Activated T-cell treated with anti-CD3 and anti-CD28 coated beads, Interleukin-2, amount 50 U/mL, for 1 hour (primary cell): ENCODE measurements around the gene WBP2.
"Not testable (repeated sequence)": the region's sequence is repeated elsewhere in the genome, so short reads cannot be mapped to it uniquely, and the experiment has no call there.

ENCODE experiments used
- DNase-seq: peaks from one replicate; pipeline ENCODE4 v3.0.0-alpha.2; 2020

WBP2 gene

GRCh38 chr17:75865404-75866188 lies 10.5 kb upstream of the WBP2 start:
- not testable (repeated sequence) for DNase-seq

DNA sequence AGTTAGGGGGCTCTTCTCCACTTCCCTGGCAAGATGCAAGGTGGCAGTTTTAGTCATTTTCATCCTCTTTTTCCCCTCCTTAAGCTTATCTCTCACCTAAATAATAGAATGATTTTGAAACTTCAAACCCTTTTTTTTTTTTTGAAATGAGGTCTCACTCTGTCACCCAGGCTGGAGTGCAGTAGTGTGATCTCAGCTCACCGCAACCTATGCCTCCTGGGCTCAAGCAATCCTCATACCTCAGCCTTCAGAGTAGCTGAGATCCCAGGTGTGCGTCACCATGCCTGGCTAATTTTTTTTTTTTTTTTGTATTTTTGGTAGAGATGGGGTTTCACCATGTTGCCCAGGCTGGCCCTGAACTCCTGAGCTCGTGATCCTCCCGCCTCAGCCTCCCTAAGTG lies 9.8 kb upstream of the WBP2 start:
- not testable (repeated sequence) for DNase-seq

DNA sequence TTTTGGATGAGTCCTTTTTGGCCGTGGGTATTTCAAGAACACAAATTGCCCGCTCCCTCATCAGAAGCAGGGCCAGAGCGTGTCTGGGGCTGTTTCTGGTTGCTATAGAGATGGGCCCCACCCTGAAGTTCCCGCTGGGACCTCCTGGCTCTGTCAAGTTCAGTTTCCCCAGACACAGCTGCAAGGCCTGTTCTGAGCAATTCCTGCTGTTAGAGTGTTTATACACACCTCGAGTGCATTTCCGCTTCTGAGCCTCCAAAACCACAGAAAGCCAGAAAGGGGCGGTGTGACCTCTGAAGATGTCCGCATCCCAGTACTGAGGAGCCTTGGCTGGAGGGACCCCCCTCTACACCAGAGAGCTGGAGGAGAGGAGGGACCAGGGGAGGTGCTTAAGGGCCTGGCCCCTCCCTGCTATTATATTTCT lies 9.3 kb upstream of the WBP2 start:
- peak; percentile 36 for DNase-seq

DNA sequence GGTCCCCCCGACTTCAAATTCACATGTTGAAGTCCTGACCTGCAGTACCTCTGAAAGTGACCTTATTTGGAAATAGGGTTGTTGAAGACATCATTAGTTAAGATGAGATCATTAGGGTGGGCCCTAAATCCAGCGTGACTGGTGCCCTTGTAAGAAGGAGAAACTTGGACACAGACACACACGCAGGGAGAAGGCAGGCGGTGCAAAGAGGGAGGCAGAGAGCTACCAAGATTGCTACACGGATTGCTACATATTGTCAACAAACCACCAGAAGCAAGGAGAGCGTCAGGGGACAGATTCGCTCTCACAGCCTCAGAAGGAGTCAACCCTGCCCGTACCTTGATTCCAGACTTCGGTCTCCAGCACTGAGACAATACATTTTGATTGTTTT lies 6.8 kb upstream of the WBP2 start:
- no peak for DNase-seq

DNA sequence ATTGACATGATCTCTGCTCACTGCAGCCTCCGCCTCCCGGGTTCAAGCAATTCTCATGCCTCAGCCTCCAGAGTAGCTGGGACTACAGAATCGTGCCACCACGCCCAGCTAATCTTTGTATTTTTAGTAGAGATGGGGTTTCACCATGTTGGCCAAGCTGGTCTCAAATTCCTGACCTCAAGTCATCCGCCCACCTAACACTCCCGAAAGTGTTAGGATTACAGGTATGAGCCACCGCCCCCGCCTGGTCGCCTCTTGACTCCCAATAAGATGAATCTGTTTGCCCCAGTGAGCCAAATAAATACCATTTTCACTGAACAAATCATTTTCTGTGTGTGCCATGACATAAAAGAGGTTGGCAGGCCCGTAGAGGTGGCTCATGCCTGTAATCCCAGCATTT lies 4.2 kb upstream of the WBP2 start:
- not testable (repeated sequence) for DNase-seq

DNA sequence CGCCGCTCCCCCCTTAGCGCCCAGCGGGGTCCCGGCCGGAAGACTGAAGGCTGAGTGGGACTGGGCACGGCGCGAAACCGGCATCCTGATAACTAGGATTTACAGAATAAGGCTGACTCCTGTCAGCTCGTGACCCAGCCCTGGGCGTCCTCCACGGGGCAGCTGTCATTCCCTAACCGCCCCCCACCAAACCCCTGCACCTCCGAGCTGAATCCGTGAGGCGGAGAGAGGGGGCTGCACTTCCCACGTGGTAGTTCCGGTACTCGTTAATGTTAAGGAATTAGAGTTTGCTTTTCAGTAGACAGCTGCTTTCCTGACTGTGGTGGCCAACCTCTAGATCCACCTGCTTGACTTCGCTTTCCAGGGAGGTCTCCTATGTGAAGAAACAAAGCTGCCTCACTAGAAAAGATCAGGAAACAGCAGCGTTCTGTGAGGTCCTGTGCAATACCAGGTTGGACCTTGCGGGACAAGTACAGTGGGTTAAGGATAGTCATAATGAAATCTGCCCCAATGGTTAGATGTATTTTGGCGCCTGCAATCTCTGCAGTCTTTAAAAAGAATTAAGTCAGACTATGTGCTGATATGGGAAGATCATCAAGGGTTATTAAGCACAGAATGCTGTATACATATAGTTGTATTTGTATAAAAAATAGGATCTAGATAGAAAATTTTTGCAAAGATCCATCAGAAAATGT lies 1.1 kb upstream of the WBP2 start:
- DNase-seq = no peak

DNA sequence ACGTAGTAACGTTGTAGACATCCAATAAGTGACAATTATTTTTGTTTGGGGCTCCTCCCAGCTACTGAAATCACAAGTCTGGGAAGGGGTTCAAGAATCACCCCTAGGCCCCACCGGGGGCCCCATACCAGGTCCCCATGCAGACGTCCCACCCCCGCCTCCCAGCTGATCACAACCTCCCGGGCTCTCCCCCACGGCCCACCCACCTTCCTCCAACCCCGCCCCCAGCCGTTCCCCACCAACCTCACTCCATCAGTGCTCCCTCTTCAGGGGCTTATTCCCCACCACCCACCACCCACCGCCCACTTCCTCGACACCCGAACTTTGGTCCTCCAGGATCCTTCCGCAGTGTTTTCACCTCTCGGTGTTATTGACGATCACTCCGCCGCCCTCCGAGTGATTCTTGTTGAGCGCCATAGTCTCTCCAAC lies 240 bp downstream of the WBP2 start:
- DNase-seq = no peak

DNA sequence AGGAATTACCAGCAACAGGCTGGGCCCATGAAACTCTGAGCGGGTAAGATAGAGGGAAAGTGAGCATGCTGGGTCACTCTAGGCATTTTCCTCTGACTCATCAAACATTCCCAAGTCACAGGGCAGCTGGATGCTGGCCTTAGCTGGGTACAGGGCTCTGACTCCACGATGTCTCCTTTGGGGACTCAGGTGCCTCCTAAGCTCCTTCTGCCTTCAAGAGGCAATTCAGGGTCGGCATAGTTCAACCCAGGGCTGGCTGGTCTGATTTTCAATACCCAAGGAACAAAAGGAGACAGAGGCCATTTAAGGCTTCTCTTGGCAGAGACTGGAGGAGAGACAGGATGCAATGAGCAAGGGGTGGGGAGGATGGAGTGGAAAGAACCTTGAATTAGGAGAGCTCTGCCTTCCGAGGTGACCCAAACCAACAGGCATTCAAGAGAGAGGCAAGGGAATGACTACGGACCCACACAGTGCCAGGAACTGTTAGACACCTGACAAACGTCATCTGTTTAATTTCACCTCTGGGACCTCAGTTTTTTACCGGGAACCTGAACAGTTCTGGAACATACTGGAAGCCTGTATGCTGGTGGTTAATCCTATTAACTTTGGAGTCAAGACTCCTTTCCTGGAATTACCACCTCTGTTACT lies 910 bp downstream of the WBP2 start:
- no peak for DNase-seq

DNA sequence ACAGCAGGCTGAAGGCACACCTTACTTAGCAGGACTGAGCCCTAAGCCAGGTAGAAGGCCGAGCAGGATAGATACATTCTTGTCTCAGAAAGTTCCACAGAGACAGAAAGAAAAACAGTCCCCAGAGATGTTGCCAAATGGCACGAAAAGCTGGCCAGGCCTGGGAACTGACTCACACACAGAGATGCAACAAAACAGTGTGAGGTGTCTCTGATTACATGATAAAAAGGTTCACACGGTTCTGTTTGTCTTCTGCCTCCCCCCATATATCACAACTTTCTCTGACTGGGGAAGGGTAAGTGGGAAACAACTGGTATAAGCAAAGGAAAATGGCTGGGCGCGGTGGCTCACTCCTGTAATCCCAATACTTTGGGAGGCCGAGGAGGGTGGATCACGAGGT lies 1.7 kb downstream of the WBP2 start:
- DNase-seq = no peak

- not testable (repeated sequence) for DNase-seq
Observed at GRCh38 chr17:75851693-75851991, 3.5 kb downstream of the WBP2 start.

- DNase-seq = no peak
Observed at GRCh38 chr17:75850928-75851692, 4.0 kb downstream of the WBP2 start.

DNA sequence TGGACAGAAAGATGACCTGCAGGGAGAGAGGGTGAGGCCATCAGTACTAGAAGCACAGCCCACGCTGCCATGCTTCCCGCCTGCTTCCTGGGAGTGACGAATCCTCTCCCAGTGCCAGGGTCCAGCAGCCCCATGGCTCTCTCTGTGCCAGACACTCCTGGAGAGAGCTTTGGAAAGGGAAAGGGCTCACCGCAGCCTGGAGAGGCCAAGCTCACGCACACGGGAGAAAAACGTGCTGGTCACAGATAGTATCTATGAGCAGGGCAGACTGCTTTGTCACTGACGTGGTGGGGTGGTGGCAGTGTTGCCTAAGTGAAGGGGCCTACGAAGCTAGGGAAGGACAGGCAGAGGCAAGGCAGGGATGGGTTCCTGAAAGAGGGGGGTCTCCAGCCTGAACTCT lies 5.4 kb downstream of the WBP2 start:
- no peak for DNase-seq

GRCh38 chr17:75849279-75849646 lies 5.9 kb downstream of the WBP2 start:
- no peak for DNase-seq

GRCh38 chr17:75848523-75849278 lies 6.4 kb downstream of the WBP2 start:
- DNase-seq = peak; percentile 83

DNA sequence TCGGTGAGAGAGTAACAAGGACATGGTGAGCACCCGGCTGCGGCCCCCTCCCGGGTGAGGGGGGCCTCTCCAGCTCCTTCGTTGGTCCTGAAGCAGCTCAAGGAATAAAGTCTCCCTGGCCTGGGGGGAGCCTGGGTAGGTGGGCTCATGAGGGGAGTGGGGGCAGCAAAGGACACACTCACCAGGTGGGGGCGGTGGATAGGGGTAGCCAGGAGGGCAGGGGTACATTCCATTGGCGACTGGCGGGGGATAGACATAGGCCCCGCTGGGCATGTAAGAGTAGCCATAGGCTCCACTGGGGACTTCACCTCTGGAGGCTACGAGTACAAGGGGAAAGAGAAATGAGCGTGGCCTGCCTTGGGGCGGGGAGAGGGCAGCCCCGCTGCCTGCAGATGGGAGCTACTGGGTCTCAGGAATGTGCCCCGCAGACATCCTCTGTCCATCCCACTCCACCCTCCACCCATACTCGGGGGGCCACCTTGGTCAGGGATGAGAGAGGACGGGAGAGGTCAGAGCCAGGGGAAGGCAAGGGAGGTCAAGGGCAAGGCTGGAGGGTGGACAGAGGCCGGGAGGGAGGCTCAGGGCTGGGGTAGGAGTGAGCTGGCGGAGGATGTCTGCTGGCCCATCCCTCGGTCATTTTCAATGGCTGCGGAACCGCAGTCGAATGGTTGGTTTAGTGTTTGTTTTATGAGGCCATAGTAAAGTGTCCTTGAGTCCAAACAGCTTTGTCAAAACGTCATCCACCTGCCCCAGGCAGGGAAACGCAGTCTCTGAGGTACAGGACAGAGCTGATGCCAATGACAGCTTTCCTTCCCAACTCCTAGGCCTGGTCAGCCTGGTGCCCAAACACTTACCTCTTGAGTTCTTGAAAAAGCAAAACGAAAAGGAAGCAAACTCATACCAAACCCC lies 7.3 kb downstream of the WBP2 start:
- no peak for DNase-seq

DNA sequence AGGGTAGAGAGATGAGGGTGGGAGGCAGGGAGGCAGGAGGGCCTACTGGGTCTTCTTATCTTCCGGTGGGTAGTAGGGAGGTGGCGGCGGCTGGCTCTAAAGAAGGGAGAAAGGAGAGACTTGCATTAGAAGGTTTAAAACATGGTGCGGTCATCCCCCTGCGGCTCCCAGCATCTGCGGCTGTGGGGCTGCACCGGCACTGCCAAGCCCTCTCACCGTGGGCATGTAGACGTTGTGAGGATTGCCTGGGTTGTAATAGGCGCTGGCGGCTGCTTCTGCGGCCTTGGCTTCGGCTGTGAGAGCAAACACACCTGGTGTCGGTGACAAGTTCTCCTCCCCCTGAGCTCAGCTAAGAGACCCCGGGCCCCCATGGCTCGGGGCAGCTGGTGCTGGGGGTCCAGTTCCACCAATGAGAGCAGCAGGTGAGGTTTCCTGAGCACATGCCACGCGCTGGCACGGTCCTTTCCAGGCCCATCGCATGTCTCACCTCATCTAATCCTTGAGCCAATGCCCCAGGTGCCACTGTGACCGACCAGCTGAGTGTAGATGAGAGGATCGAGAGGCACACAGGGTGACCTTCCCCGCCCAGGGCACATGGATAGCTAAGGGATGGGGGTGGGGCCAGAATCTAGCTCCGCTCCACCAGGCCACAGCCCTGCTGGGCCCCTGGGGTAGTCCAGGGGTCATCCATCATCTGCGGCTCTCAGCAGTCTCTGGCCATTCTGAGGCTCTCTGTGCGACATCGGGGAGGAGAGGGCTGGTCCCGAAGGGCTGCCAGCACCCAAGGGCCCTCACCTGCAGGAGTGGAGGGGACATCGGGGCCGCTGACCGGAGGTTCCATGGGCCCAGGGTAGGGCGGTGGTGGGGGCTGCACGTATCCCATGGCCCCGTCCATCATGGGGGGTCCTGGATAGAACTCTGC lies 8.2 kb downstream of the WBP2 start:
- no peak for DNase-seq

GRCh38 chr17:75845933-75846691 lies 9.0 kb downstream of the WBP2 start:
- DNase-seq = no peak

GRCh38 chr17:75845058-75845711 lies 9.9 kb downstream of the WBP2 start:
- peak; percentile 67 for DNase-seq

DNA sequence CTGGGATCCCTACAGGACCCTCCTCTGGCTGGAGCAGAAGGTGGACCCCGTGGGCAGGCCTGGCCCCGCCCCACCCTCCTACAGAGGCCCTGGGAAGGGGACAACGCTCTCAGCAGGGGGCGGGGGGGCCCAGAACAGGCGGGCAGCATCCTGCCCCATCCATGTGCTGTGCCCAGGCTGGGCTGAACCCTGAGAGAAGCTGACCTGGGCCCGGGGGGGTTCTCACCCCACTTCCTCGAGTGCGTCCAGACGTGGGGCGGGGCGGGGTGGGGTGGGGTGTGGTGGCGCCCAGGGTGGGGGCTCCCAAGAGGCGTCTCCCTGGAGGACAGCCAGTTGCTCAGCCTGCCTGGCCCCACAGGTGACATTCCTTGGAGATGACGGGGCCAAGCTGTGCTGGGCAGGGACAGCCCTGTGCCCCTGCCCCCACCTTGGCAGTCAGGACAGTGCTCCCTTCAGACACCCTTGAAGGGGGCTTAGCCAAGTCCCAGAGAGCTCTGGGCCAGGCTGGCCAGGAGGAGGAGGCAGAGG lies 10.5 kb downstream of the WBP2 start:
- DNase-seq = no peak
